Measurements from ENCODE around the gene CENPB.
"Not testable (repeated sequence)": the region's sequence is repeated elsewhere in the genome, so short reads cannot be mapped to it uniquely, and the experiment has no call there.

CENPB gene

GRCh38 chr20:3800256-3800877, 13.8 kb upstream of the CENPB start:
- Histone ChIP-seq H3K27ac (ENCODE audit: low read depth in 2 of 2, low read length in 2 of 2) (peak overlapping the region; percentile 5 to 62), H3K9me3 (ENCODE audit: control insufficient read depth in 2 of 2, low read length in 2 of 2) (no peaks in the 10 kb centered on the region), H3K9ac (ENCODE audit: low read depth in 1 of 2, low read length in 2 of 2) (no peak overlapping the region), H3K36me3 (ENCODE audit: control insufficient read depth in 2 of 2, insufficient read depth in 2 of 2, low read length in 2 of 2) (peaks cover 27 to 28% of the 10 kb centered on the region in 2 donors), H3K27me3 (ENCODE audit: control insufficient read depth in 2 of 2, insufficient read depth in 2 of 2, low read length in 2 of 2) (no peaks in the 10 kb centered on the region), H3K4me1 (ENCODE audit: control insufficient read depth in 2 of 2, insufficient read depth in 2 of 2, low read length in 2 of 2) (peaks cover 42 to 44% of the 10 kb centered on the region in 2 donors), H3K4me3 (ENCODE audit: low read length in 2 of 2) (no peak overlapping the region)

GRCh38 chr20:3798908-3799248, 12.3 kb upstream of the CENPB start:
- Histone ChIP-seq H3K36me3 (ENCODE audit: control insufficient read depth in 2 of 2, insufficient read depth in 2 of 2, low read length in 2 of 2) (peaks cover 22 to 23% of the 10 kb centered on the region in 2 donors), H3K9me3 (ENCODE audit: control insufficient read depth in 2 of 2, low read length in 2 of 2) (no peaks in the 10 kb centered on the region), H3K27ac (ENCODE audit: low read depth in 2 of 2, low read length in 2 of 2) (peak overlapping the region; percentile 42 to 62), H3K27me3 (ENCODE audit: control insufficient read depth in 2 of 2, insufficient read depth in 2 of 2, low read length in 2 of 2) (no peaks in the 10 kb centered on the region), H3K4me1 (ENCODE audit: control insufficient read depth in 2 of 2, insufficient read depth in 2 of 2, low read length in 2 of 2) (peaks cover 45 to 47% of the 10 kb centered on the region in 2 donors), H3K9ac (ENCODE audit: low read depth in 1 of 2, low read length in 2 of 2) (no peak overlapping the region), H3K4me3 (ENCODE audit: low read length in 2 of 2) (no peak overlapping the region)

DNA sequence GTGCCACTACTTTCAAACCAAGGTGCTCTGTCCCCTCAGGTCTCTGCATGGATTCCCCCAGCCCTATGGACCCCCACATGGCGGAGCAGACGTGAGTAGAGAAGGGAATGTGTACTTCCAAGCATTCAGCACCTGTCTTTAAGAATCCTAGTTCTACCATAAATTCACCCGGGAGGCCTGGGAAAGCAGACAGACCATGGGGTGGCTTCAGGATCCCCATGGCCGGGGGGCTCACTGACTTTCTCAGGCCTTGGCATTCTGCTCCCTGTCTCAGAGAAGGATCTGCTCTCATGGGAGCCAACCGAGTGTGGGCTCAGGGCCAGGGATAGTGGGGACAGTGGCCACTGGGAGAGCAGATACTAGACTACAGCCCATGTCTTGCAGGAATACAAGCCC, 11.8 kb upstream of the CENPB start:
- Histone ChIP-seq H3K4me1 (ENCODE audit: control insufficient read depth in 2 of 2, insufficient read depth in 2 of 2, low read length in 2 of 2) (peaks cover 45 to 47% of the 10 kb centered on the region in 2 donors), H3K9ac (ENCODE audit: low read depth in 1 of 2, low read length in 2 of 2) (peak overlapping the region in 1 of 2 donors; percentile 6), H3K27me3 (ENCODE audit: control insufficient read depth in 2 of 2, insufficient read depth in 2 of 2, low read length in 2 of 2) (no peaks in the 10 kb centered on the region), H3K9me3 (ENCODE audit: control insufficient read depth in 2 of 2, low read length in 2 of 2) (no peaks in the 10 kb centered on the region), H3K36me3 (ENCODE audit: control insufficient read depth in 2 of 2, insufficient read depth in 2 of 2, low read length in 2 of 2) (peaks cover 17 to 18% of the 10 kb centered on the region in 2 donors), H3K4me3 (ENCODE audit: low read length in 2 of 2) (peak overlapping the region in 1 of 2 donors; percentile 71), H3K27ac (ENCODE audit: low read depth in 2 of 2, low read length in 2 of 2) (peak overlapping the region; percentile 39 to 62)

DNA sequence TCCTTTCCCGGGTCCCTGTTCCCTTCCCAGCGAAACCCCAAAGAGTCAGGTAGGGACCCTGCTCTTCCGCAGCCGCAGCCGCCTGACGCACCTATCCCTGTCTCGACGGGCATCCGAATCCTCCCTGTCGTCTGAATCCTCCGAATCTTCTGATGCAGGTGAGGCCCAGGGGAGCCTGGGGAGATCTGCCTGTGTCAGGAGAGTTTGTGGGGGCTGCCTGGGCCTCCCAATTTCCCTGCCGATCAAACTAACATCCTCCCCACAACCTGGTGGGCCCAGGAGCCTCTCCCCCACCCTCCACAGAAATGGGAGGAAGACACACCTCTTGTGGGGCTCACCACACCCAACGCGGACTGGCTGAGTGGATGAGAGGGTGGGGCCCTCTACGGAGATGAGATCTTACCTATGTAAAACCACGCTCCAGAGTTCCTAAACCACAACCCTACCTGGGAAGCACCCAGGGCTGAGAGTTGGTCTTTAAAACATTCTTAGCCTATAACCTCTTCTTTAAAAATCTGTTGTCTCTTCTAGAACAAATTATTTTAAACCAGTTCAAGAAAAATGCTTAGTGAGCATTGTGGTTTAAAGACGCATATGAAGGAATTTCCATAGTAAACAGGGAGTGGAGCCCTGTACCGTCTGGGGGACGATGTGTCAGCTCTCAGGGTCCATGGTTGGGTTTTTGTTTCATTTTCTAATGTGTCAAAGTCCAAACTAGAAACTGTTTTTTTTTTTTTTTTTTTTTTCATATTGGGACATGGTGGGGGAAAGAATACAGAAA, 11.2 kb upstream of the CENPB start:
- H3K4me1 ChIP-seq (ENCODE audit: control insufficient read depth in 2 of 2, insufficient read depth in 2 of 2, low read length in 2 of 2), result peaks cover 45 to 47% of the 10 kb centered on the region in 2 donors
- H3K9me3 ChIP-seq (ENCODE audit: control insufficient read depth in 2 of 2, low read length in 2 of 2), result no peaks in the 10 kb centered on the region
- H3K4me3 ChIP-seq (ENCODE audit: low read length in 2 of 2), result peak overlapping the region; percentile 71 to 79
- H3K36me3 ChIP-seq (ENCODE audit: control insufficient read depth in 2 of 2, insufficient read depth in 2 of 2, low read length in 2 of 2), result peaks cover 11 to 15% of the 10 kb centered on the region in 2 donors
- H3K27ac ChIP-seq (ENCODE audit: low read depth in 2 of 2, low read length in 2 of 2), result peak overlapping the region; percentile 39 to 62
- H3K27me3 ChIP-seq (ENCODE audit: control insufficient read depth in 2 of 2, insufficient read depth in 2 of 2, low read length in 2 of 2), result no peaks in the 10 kb centered on the region
- peak overlapping the region; percentile 6 to 19 for H3K9ac ChIP-seq (ENCODE audit: low read depth in 1 of 2, low read length in 2 of 2)

DNA sequence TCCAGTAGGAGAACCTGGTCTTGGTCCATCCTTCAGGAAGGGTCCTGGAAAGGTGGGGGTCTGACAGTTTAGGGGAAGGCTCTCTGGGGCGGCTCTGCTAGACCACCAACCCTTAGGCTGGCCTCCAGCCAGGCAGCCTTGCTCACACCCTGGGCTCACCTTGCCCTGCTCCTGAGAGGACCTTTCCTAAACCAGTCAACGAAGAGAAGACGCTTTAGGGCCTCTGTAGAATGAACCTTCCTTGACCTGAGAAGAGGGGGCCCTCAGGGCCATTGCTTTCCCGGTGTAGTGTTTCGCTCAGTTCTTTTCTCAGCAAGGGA, 10.6 kb upstream of the CENPB start:
- peak overlapping the region in 1 of 2 donors; percentile 62 for H3K27ac ChIP-seq (ENCODE audit: low read depth in 2 of 2, low read length in 2 of 2)
- peak overlapping the region; percentile 71 to 79 for H3K4me3 ChIP-seq (ENCODE audit: low read length in 2 of 2)
- H3K9ac ChIP-seq (ENCODE audit: low read depth in 1 of 2, low read length in 2 of 2), result peak overlapping the region; percentile 2 to 27
- peaks cover 45 to 47% of the 10 kb centered on the region in 2 donors for H3K4me1 ChIP-seq (ENCODE audit: control insufficient read depth in 2 of 2, insufficient read depth in 2 of 2, low read length in 2 of 2)
- H3K27me3 ChIP-seq (ENCODE audit: control insufficient read depth in 2 of 2, insufficient read depth in 2 of 2, low read length in 2 of 2), result no peaks in the 10 kb centered on the region
- no peaks in the 10 kb centered on the region for H3K9me3 ChIP-seq (ENCODE audit: control insufficient read depth in 2 of 2, low read length in 2 of 2)
- peaks cover 5 to 12% of the 10 kb centered on the region in 2 donors for H3K36me3 ChIP-seq (ENCODE audit: control insufficient read depth in 2 of 2, insufficient read depth in 2 of 2, low read length in 2 of 2)

- Histone ChIP-seq H3K36me3 (ENCODE audit: control insufficient read depth in 2 of 2, insufficient read depth in 2 of 2, low read length in 2 of 2) (peaks cover 5 to 6% of the 10 kb centered on the region in 2 donors), H3K9ac (ENCODE audit: low read depth in 1 of 2, low read length in 2 of 2) (peak overlapping the region; percentile 27 to 63), H3K4me3 (ENCODE audit: low read length in 2 of 2) (peak overlapping the region; percentile 71 to 79), H3K27me3 (ENCODE audit: control insufficient read depth in 2 of 2, insufficient read depth in 2 of 2, low read length in 2 of 2) (no peaks in the 10 kb centered on the region), H3K9me3 (ENCODE audit: control insufficient read depth in 2 of 2, low read length in 2 of 2) (no peaks in the 10 kb centered on the region), H3K27ac (ENCODE audit: low read depth in 2 of 2, low read length in 2 of 2) (peak overlapping the region in 1 of 2 donors; percentile 98), H3K4me1 (ENCODE audit: control insufficient read depth in 2 of 2, insufficient read depth in 2 of 2, low read length in 2 of 2) (peaks cover 45 to 47% of the 10 kb centered on the region in 2 donors)
Observed at GRCh38 chr20:3796477-3797225, 10.1 kb upstream of the CENPB start.

DNA sequence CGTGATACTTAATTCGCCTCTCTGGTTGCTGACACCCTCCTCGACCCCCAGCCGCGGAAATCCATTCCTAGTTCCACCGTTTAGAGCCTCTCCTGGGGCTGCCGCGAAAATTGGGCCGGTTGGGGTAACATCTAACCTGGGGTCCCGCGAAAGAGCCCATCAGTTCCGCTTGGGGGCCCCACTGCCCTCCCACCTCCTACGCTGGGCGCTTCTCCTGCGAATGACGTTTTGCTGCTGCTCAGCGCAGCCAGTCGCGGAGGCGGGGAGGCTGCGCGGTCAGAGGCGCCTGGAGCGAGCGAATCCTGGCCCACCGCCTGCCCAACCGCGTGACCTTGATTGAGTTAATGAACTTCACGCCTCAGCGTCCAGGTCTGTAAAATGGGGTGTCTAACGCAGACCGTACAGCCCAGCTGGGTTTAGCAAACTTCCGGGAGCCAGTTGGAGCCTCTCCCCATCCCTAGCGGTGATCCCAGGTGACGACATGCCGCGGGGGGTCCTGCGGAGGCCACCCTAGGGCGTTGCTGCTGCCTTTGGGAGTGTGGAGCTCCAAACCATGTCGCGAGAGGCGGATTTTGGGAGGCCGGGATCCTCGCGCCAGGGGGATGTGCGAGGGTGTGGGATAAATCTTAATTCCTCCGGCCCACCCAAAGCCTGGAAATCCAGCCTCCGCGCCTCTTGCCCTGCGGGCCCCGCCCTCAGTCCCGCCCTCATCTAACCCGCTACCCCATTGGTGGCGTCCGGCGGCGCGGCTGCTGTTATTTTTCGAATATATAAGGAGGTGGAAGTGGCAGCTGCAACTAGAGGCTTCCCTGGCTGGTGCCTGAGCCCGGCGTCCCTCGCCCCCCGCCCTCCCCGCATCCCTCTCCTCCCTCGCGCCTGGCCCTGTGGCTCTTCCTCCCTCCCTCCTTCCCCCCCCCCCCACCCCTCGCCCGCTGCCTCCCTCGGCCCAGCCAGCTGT, 9.2 kb upstream of the CENPB start, which contains the start of gene CDC25B:
Gene CDC25B (plus strand): TSS at position 800 of the 958 bp plus-strand sequence. CDS start 222 bp downstream, outside the sequence.
- H3K4me3 ChIP-seq (ENCODE audit: low read length in 2 of 2), result peak within 1 kb of the TSS; percentile 79 to 87
- no peaks in the 10 kb centered on the region for H3K9me3 ChIP-seq (ENCODE audit: control insufficient read depth in 2 of 2, low read length in 2 of 2)
- H3K27me3 ChIP-seq (ENCODE audit: control insufficient read depth in 2 of 2, insufficient read depth in 2 of 2, low read length in 2 of 2), result no peaks in the 10 kb centered on the region
- H3K9ac ChIP-seq (ENCODE audit: low read depth in 1 of 2, low read length in 2 of 2), result peak within 1 kb of the TSS; percentile 85 to 95
- H3K4me1 ChIP-seq (ENCODE audit: control insufficient read depth in 2 of 2, insufficient read depth in 2 of 2, low read length in 2 of 2), result peaks cover 45 to 46% of the 10 kb centered on the region in 2 donors
- H3K36me3 ChIP-seq (ENCODE audit: control insufficient read depth in 2 of 2, insufficient read depth in 2 of 2, low read length in 2 of 2), result no peaks in the 10 kb centered on the region
- peak within 1 kb of the TSS; percentile 91 to 98 for H3K27ac ChIP-seq (ENCODE audit: low read depth in 2 of 2, low read length in 2 of 2)

DNA sequence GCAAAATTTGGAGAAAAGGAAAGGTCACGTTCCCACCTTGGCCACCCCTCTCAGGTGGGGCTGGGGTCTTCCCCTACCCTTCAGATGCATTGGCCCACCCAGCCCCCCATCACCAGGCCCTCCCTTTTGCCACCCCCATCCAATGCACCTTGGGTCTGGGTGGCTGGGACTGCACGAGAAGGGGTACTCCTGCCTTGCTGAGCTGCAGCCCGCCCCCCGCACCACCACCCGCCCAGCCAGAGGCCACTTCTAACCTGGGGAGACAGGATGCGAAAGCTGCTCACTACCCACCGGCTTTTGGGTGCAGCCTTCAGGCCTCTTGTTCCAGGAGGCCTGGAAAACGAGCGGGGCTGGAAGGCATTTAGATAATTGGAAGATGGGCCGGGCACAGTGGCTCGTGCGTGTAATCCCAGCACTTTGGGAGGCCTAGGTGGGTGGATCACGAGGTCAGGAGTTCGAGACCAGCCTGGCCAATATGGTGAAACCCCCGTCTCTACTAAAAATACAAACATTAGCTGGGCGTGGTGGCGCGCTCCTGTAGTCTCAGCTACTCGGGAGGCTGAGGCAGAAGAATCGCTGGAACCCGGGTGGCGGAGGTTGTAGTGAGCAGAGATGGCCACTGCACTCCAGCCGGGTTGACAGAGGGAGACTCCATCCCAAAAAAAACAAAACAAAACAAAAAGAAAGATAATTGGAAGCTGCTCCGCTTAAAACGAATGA, 8.3 kb upstream of the CENPB start:
- Histone ChIP-seq H3K9ac (ENCODE audit: low read depth in 1 of 2, low read length in 2 of 2) (peak overlapping the region; percentile 85 to 95), H3K4me3 (ENCODE audit: low read length in 2 of 2) (peak overlapping the region in 1 of 2 donors; percentile 87)

GRCh38 chr20:3794168-3794567, 7.6 kb upstream of the CENPB start:
- peaks cover 31 to 33% of the 10 kb centered on the region in 2 donors for H3K4me1 ChIP-seq (ENCODE audit: control insufficient read depth in 2 of 2, insufficient read depth in 2 of 2, low read length in 2 of 2)
- not testable (repeated sequence) for H3K36me3 ChIP-seq (ENCODE audit: control insufficient read depth in 2 of 2, insufficient read depth in 2 of 2, low read length in 2 of 2); H3K9me3 ChIP-seq (ENCODE audit: control insufficient read depth in 2 of 2, low read length in 2 of 2); H3K27me3 ChIP-seq (ENCODE audit: control insufficient read depth in 2 of 2, insufficient read depth in 2 of 2, low read length in 2 of 2); H3K27ac ChIP-seq (ENCODE audit: low read depth in 2 of 2, low read length in 2 of 2); H3K4me3 ChIP-seq (ENCODE audit: low read length in 2 of 2); H3K9ac ChIP-seq (ENCODE audit: low read depth in 1 of 2, low read length in 2 of 2)

More for the DNA sequence above, 8.3 kb upstream of the CENPB start:
- Histone ChIP-seq H3K27me3 (ENCODE audit: control insufficient read depth in 2 of 2, insufficient read depth in 2 of 2, low read length in 2 of 2) (no peaks in the 10 kb centered on the region), H3K4me1 (ENCODE audit: control insufficient read depth in 2 of 2, insufficient read depth in 2 of 2, low read length in 2 of 2) (peaks cover 38 to 39% of the 10 kb centered on the region in 2 donors), H3K27ac (ENCODE audit: low read depth in 2 of 2, low read length in 2 of 2) (peak overlapping the region; percentile 91 to 98), H3K36me3 (ENCODE audit: control insufficient read depth in 2 of 2, insufficient read depth in 2 of 2, low read length in 2 of 2) (no peaks in the 10 kb centered on the region), H3K9me3 (ENCODE audit: control insufficient read depth in 2 of 2, low read length in 2 of 2) (no peaks in the 10 kb centered on the region)
